ENCODE data around the gene KAZN.
"Not testable (repeated sequence)": the region's sequence is repeated elsewhere in the genome, so short reads cannot be mapped to it uniquely, and the experiment has no call there.

The KAZN gene

DNA sequence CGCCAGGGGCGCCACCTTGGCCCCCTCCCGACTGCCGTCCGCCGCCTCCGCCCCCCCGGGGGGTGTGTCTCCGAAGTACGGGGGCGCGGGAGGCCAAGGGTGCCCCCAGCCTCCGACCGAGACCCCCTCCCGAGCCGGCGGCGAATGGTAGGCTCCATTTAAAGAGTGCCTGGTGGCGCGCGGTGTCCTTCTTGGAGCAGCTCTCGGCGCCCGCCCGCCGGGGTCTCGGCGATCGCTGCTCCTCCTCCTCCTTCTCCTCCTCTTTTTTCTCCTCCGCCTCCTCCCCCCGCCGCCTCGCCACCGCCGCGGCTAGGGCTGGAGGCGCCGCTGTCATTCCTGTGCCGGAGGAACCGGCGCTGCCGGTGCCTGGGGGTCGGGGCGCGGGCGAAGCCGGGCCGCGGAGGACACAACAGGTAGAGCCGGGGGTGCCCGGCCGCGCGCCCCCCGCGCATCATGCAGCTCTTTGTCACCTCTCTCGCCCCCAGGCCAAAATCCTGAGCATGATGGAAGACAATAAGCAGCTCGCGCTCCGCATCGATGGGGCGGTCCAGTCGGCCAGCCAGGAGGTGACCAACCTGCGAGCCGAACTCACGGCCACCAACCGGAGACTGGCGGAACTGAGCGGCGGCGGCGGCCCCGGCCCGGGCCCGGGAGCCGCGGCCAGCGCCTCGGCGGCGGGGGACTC, at the start of gene KAZN:
Gene KAZN (plus strand): TSS at position 188 of the 685 bp plus-strand sequence.
- no peak for DNase-seq (ENCODE audit: low read depth)

DNA sequence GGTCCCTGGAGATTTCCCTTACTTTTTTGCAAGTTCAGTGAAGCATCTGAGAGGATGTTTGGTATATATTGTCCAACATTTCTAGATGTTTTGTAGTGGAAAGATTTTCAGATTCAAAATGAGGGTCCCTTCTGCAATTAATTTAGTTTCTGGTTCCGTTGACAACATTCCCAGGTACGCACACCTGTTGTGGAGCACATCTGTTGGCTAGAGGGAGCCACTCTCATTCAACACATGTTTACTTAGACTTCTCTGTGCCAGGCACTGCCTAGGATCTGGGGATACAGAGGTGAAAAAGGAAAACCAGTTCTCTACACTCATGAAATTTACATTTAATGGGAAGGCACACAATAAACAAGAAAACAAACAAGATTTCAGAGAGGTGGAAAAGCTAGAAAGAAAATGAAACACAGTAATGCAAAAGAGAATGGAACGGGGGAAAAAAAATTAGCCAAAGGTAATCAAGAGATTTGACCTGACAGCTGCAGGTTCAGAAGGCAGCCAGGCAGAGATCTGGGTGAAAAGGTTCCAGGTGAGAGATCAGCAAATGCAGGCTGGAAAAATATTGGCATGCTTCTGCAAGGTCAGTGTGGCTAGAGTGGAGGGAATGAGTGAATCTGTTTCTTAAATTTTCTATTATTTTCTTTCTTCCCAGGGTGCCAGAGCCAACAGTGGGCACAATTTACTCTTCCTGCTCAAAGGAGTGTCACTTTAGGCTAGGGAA, 48.4 kb upstream of the KAZN start:
- no peak for DNase-seq (ENCODE audit: low read depth)

DNA sequence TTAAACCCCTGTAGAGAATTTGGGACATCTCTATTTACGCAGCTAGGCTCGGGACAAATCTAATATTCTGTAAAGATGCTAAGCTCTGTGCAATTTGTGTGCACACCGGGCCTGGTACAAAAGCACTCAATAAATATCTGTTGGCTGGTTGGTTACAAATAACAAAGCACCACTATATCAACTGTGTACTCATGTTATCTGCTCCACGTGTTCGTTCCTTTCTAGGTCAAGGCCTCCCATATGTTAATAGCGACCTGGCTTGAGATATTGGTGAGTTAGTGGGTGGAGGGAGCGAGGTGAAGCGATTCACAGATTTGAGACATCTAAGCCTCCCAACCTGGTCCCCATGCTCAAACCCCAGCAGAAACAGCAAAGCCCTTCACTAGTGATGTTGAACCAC, 47.1 kb upstream of the KAZN start:
- DNase-seq (ENCODE audit: low read depth), result no peak

DNA sequence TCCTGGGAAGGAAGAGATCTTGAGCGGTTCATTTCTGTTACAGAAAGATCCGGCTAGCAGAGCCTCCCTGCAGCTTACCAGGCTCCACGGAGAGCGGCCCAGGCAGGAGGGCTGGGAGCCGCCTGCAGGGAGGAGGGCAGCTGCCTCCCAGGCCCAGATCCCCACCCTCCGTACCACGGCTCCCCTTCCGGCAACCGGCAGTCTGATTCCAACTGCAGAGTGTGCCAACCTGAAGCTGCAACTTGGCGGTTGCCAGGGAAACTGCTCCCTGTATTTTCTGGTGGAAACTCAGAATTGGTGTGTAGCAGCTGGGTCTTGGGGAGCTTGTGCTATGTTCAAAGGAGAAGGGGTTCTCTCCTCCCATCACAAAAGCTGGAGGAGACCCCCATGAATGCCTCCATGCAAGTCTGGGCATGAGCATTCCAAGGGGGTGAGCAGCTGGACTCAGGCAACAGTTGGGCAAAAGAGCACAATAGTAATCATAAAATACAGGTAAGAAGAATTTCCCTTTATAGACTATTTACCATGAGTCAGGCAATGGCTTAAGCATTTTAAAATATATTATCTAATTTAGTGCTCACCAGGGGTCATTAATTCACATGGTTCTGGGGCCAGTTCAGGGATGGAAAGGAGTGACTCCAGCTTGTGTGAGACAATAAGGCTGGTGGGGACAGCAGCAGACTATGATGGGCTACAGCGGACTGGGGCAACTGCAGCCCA, 46.1 kb upstream of the KAZN start:
- DNase-seq (ENCODE audit: low read depth), result no peak

DNA sequence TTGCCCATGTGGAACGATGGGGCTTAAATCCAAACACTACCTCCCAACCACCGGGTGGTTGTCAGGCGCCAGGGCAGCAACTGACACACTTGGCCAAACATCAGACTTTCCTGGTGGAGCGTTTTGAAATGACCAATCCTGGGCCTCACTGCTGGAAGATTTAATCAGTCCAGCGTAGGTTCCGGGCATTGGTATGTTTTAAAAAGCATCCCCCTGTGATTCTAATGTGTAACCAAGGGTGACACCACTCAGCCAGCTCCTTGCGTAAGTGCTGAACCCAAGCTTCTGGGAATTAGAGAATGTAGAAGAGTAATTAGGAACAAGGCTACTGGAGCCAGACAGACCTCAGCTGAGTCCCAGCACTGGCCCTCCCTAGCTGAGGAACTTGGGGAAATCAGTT, 44.8 kb upstream of the KAZN start:
- no peak for DNase-seq (ENCODE audit: low read depth)

DNA sequence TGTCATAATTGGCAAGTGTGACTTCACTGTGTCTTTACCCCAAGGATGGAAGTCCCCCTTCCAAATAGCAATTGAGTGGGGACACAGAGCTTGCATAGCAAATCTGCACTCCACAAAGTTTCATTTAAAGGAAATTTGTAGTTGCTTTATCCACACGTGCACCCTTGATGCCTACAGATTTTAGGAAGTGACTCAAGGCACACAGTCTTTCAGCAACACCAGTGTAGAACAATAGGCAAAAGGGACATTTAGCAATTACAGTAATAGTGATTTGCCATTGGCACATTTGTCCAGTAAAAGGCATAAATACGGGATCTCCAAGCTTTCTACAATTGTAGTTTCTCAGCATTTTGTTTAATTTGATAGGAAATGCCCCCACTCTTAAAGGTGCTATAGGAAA, 43.4 kb upstream of the KAZN start:
- no peak for DNase-seq (ENCODE audit: low read depth)

DNA sequence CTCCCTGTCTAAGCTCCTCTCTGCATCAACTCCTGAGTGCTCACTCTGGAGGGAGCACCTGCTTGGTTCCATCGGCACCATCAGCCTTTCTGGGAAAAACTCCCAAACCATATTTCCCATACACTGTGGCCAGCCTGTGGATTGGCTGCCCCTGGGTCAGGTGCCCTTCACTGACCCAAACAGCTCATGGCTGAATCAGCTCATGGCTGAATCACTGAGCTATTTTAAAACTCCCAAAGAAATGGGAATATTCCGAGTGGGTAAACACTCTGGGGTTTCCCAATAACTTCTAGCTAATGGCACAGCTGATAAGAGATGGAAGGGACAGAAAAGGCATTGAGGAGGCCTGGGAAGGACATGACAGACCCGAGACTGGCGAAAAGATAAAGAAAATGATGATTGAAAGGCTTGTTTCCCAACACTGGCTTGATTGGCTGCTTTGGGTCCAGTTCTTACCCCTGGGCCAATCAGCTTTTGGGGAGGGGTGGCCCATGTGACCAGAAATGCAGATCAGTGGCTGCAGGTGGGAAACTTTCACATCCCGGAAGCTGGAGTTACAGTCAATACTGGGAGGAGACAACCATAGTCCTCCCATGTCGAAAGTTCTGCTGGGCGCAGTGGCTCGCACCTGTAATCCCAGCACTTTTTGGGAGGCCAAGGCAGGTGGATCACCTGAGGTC, 37.3 kb upstream of the KAZN start:
- DNase-seq (ENCODE audit: low read depth), result no peak

DNA sequence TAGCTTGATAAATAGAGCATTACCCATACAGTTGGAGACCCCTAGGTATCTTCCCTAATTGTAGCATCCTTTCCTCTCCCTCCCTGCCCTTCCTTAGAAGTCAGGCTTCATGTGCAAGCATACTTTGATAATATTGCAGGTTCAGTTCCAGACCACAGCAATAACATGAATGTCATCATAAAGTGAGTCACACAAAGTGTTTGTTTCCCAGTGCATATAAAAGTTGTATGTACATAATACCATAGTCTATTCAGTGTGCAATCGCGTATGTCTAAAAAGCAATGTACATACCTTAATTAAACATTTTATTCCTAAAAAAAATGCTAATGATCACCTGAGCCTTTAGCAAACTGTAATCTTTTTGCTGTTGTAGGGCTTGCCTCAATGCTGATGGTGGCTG, 33.4 kb upstream of the KAZN start:
- no peak for DNase-seq (ENCODE audit: low read depth)

DNA sequence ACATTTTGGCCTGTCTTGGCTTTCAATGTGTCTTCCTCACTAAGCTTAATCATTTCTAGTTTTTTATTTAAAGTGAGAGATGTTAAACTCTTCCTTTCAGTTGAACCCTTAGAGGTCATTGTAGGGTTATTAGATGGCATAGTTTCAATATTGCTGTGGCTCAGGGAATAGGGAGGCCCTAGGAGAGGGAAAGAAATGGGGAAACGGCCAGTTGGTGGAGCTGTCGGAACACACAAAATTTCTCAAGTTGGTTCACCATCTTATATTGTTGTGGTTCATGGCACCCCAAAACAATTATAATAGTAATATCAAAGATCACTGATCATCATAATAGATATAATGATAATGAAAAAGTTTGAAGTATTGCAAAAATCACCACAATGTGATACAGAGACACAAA, 31.4 kb upstream of the KAZN start:
- no peak for DNase-seq (ENCODE audit: low read depth)

DNA sequence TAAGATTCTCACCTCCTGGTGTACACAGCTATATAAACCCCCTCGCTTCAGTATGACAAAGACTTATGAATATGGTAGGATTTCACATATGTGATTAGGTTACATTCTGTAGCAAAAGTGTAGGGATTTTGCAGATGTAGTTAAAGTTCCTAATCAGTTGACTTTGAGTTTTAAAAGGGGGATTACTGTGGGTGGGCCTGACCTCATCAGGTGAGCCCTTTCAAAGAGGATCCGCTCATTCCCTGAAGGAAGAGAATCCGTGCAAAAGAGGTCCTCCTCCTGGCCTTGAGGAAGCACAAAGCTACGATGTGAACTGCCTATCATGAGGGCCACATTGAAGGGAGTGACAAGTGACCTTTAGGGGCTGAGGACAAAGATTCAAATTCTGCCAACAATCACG, 30.6 kb upstream of the KAZN start:
- no peak for DNase-seq (ENCODE audit: low read depth)

DNA sequence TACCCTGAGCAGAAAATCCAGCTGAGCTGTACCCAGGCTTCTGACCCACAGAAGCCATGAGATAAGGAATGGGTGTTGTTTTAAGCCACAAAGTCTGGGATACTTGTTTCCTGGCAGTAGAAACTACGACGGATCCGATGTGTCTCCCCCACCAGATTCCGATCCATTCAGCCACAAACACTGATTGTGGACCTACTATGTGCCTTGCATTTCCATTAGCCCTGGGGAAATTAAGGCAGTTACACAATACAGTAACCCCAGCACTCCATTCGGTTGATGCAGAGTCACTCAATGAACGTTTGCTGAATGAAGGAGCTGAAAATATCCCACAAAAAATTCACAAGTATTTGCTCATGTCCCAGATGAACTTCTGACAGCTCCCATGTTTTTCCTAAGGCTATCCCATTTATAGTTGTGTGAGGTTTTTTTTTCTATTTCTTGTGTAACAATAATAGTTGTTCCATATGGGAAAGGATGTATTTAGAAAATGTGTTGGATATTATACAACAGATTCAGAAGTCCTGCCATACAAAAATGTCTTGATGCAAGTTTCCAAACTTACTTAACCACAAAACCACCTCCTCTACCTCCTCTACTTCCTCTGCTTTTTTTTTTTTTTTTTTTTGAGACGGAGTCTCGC, 29.6 kb upstream of the KAZN start:
- no peak for DNase-seq (ENCODE audit: low read depth)

DNA sequence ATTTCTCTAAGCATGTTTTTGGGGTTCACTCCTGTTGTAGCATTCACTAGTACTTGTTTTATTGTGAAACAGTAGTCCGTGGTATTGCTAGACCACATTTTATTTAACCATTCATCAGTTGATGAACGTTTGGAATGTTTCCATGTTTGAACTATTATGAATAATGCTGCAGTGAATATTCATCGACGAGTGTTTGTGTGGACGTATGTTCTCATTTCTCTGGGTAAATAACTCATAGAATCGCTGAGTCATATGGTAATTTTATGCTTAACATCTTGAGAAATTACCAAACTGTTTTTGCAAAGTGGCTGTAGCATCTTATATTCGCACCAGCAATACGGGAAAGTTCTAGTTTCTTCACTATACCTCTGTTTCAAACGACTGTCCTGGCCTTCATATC, 28.0 kb upstream of the KAZN start:
- DNase-seq (ENCODE audit: low read depth), result no peak

DNA sequence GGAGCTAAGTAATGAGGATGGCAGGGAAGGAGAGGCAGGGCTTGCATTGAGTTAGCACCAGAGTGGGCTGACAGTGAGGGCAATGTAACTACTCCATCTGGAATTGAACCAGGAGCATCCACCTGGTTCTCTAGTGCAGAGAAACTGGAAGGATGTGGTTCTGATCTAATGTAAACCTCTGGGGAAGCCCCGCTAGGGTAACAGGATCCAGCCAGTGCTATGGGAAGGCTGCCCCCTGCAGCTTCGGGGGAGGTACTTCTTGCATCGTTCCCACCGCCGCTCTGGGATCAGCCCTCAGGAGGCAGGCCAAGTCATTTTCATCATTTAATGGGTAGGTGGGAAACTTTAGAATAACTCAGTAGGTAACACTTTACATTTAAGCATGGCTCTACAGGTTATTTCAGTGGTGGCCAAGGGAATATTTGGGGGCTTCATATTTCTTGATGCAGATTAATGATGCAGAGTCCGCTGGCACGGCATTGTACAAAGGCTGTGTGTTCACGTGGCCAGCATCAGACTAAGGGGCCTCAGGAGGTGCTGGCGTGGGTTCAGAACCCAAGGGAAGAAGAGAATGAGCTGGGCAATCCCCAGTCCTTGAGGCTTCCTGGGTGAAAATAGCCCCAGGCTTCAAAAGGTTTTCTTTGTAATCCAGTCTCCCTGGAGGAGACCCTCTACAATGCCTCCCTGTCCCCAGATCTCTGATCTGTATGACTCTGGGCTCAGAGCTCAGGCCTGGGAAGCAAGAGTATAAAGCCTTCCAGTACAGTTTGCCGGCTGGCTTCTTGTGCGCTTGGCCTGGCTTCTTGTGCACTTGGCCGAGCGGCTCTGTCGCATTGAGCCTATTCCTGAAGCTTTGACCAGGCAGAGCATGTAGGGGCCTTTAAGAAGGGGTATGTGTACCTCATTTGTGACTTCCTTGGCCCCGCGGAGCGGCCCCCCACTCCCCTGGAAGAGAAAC, 26.4 kb upstream of the KAZN start:
- no peak for DNase-seq (ENCODE audit: low read depth)

DNA sequence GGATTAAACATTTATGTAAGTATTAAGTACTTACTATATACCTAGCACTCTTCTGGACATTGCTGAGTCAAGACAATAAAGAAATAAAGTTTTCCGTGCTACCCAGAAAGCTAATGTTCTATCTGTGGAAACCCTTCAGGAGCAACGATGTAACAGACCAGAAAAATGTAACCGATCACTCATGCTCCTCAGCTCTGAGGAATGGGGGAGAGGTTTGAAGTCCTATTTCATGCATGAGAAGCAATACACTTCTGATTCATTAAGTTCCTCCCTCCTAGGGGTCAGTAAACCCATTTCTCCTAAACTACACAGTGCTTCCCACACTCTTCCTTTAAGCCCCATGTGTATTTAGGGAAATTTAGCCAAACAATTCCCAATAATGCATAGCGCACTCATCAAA, 25.6 kb upstream of the KAZN start:
- DNase-seq (ENCODE audit: low read depth), result no peak

DNA sequence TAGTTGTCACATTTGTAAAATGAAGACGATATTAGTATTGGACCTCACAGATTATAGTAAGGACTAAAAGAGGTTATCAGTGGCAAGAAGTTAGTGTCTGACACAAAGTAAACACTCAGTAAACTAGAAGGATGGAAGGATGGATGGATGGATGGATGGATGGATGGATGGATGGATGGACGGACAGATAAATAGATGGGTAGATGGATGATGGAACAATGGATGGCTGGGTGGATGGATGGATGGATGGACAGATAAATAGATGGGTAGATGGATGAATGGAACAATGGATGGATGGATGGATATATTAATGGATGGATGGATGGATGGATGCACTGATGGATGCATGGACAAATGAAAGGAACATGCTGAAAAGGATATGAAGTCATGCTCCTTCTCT, 22.3 kb upstream of the KAZN start:
- no peak for DNase-seq (ENCODE audit: low read depth)

DNA sequence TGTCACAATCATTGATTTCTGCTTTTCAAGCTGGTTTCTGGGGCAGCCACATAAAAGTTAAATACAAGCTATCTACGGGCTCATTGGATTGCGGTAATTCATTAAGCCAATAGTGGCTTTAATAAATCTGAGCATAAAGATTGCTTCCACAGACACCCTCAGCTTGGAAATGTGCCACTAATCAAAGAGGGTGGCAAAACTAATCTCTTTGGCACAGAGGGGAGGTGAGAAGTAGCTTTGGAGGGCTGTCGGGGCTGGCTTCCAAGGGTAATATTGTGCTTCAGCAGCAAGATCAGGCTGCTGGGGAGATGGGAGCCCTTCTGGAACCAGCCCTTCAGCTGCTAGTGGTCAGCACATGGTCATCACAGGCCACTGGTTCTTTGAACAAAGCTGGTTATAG, 21.2 kb upstream of the KAZN start:
- no peak for DNase-seq (ENCODE audit: low read depth)

DNA sequence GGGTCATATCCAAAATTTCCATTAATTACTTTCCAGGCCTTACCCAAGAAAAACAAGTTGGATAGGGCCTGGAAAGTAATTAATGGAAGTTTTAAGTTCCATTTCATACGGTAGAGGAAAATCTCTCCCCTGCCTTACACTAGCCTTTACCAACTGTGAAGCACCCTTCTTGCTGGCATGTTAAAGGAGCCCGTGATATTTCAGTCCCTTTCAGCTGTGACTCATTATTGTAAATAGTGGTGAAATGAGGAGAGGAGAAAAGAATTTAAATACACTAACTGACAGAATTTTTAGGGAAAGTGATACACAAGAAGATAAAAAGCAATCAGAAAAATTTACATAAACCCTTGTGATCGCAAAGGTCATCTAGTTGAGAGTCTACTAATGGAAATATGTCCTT, 20.3 kb upstream of the KAZN start:
- no peak for DNase-seq (ENCODE audit: low read depth)

DNA sequence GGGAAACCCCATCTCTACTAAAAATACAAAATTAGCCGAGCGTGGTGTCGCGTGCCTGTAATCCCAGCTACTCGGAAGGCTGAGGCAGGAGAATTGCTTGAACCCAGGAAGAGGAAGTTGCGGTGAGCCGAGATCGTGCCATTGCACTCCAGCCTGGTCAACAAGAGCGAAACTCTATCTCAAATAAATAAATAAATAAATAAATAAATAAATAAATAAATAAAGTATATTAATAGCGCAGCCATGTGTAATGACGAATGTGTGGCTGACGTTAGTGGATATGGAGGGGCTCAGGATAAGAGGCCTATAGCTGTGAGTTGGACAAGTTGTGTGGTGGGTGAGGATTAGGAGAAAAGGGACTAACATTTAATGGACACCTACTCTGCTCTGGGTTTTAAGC, 18.2 kb upstream of the KAZN start:
- DNase-seq (ENCODE audit: low read depth), result not testable (repeated sequence)

DNA sequence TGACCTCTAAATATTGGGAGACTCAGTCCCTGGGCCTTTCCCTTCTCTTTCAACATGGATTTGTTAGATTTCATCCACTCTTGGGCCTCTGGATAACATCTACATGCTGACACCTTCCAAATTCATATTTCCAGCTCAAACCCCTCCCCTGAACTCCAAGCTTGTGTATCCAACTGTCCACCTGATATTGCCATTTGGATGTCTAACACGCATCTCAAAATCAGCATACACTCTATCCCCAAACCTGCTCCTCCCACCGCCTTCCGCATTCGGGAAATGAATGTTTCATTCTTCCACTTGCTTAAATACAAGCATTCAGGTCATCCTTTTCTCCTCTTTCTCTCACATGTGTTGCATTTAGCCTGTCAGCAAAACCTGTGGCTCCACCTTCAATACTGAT, 17.5 kb upstream of the KAZN start:
- no peak for DNase-seq (ENCODE audit: low read depth)

DNA sequence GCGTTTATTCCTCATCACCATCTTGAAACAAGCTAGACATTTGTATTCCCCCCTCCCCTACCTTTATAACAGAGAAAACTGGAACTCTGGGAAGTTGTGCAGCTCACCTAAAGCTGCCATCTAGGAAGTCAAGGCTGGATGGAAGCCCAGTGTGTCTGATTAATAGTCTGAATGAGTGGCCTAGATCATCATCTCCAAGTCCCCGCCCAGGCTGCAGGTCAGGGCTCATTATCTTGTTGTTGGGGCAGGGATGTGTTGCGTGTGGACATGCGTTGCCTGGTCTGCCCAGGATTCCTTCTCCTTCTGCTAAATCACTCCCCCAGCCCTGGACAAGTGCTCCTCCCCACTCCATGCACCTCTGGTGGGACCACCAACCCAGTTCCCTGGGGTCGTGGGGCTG, 14.7 kb upstream of the KAZN start:
- DNase-seq (ENCODE audit: low read depth), result no peak

DNA sequence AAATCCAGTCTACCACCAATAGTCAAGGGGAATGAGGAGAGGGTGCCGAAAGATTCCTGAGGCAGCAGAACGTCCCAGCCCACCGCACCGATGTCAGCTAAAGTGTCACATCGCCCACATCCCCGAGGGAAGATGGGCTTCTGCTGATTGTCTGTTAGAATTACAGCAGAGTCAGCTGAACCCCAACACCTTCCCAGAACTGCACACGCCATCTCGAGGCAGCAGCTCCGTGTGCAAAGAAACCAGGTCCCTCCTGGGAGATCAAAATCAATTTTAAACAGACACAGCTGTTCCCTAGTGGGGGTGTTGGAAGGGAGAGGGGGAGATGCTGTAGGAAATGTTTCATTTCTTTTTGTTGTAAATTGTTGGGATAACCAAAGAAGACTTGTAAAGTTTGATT, 12.8 kb upstream of the KAZN start:
- no peak for DNase-seq (ENCODE audit: low read depth)
